Neuronal stem cell (in vitro differentiated cells): ENCODE data around the gene MINK1.
A peak's percentile ranks its signal among the peaks of the same experiment; 100 is the strongest.

ENCODE experiments used
- DNase-seq: peaks from one replicate; pipeline ENCODE4 v3.0.0-alpha.2; 2013; ENCODE audit warnings: low spot score
- H2AFZ ChIP-seq: one replicate; pipeline ENCODE4 v1.6.1; 2013; ENCODE audit warnings: mild to moderate bottlenecking, low read length, inconsistent platforms
- H2AK5ac ChIP-seq: 2 replicates; pipeline ENCODE4 v1.6.1; 2013; ENCODE audit warnings: low read depth, mild to moderate bottlenecking, inconsistent platforms, low read length, moderate library complexity, mixed read lengths
- H2BK120ac ChIP-seq: 2 replicates; pipeline ENCODE4 v1.6.1; 2013; ENCODE audit warnings: low read depth, mild to moderate bottlenecking, inconsistent platforms, low read length, moderate library complexity, mixed read lengths
- H2BK12ac ChIP-seq: one replicate; pipeline ENCODE4 v1.6.1; 2013; ENCODE audit warnings: low read length, inconsistent platforms
- H2BK15ac ChIP-seq: 2 replicates; pipeline ENCODE4 v1.6.1; 2013; ENCODE audit warnings: mild to moderate bottlenecking, low read length, inconsistent platforms, mixed read lengths
- H2BK5ac ChIP-seq: one replicate; pipeline ENCODE4 v1.6.1; 2013; ENCODE audit warnings: inconsistent platforms, mild to moderate bottlenecking, low read length, moderate library complexity
- H3K14ac ChIP-seq: one replicate; pipeline ENCODE4 v1.6.1; 2013; ENCODE audit warnings: low read length, inconsistent platforms
- H3K18ac ChIP-seq: 2 replicates; pipeline ENCODE4 v1.6.1; 2013; ENCODE audit warnings: low read length, inconsistent platforms
- H3K23ac ChIP-seq: 2 replicates; pipeline ENCODE4 v1.6.1; 2013; ENCODE audit warnings: low read depth, mild to moderate bottlenecking, mixed read lengths, low read length, inconsistent platforms; ENCODE audit not compliant: poor library complexity
- H3K27ac ChIP-seq: replicated peaks from 3 replicates; pipeline ENCODE4 v1.5.1; 2013; ENCODE audit warnings: low read length, inconsistent platforms
- H3K27me3 ChIP-seq, 3 experiments: 2 replicates each; pipeline ENCODE4 v1.6.1; 2013; ENCODE audit warnings: low read length in 3 of 3, mild to moderate bottlenecking in 2 of 3, inconsistent platforms in 1 of 3, low read depth in 1 of 3, mixed read lengths in 1 of 3, moderate library complexity in 1 of 3; ENCODE audit not compliant: control insufficient read depth in 3 of 3, insufficient read depth in 3 of 3
- H3K36me3 ChIP-seq, 2 donors: replicated peaks in 1 of 2; 2 replicates each; pipeline ENCODE4 v1.6.1; 2013; ENCODE audit warnings: low read length in 2 of 2; ENCODE audit not compliant: control insufficient read depth in 2 of 2, insufficient read depth in 2 of 2
- H3K4ac ChIP-seq: 2 replicates; pipeline ENCODE4 v1.6.1; 2013; ENCODE audit warnings: inconsistent platforms, mild to moderate bottlenecking, low read length, moderate library complexity
- H3K4me1 ChIP-seq, 2 donors: 1 replicate in 1 of 2; 2 replicates in 1 of 2; pipeline ENCODE4 v1.6.1; 2013; ENCODE audit warnings: low read length in 2 of 2, low read depth in 1 of 2; ENCODE audit not compliant: control insufficient read depth in 2 of 2, insufficient read depth in 1 of 2
- H3K4me2 ChIP-seq: one replicate; pipeline ENCODE4 v1.6.1; 2013; ENCODE audit warnings: mild to moderate bottlenecking, low read length, inconsistent platforms; ENCODE audit not compliant: insufficient read depth, poor library complexity, severe bottlenecking
- H3K4me3 ChIP-seq, 2 donors: 2 replicates each; pipeline ENCODE4 v1.5.1; 2013; ENCODE audit warnings: low read length in 2 of 2, mild to moderate bottlenecking in 2 of 2, inconsistent platforms in 1 of 2, moderate library complexity in 1 of 2
- H3K79me1 ChIP-seq: one replicate; pipeline ENCODE4 v1.6.1; 2013; ENCODE audit warnings: low read depth, mild to moderate bottlenecking, inconsistent platforms, low read length, moderate library complexity
- H3K9ac ChIP-seq: one replicate; pipeline ENCODE4 v1.6.1; 2013; ENCODE audit warnings: mild to moderate bottlenecking, low read depth, low read length, inconsistent platforms; ENCODE audit not compliant: poor library complexity
- H3K9me3 ChIP-seq, 2 donors: replicated peaks in 1 of 2; 2 replicates each; pipeline versions ENCODE3 to v1.6.1; 2013; ENCODE audit warnings: low read length in 2 of 2, mild to moderate bottlenecking in 2 of 2, inconsistent platforms in 1 of 2, low read depth in 1 of 2, mixed read lengths in 1 of 2, moderate library complexity in 1 of 2; ENCODE audit not compliant: control insufficient read depth in 2 of 2, insufficient read depth in 1 of 2
- H4K8ac ChIP-seq: one replicate; pipeline ENCODE4 v1.6.1; 2013; ENCODE audit warnings: low read depth, mild to moderate bottlenecking, inconsistent platforms, low read length, moderate library complexity
- H4K91ac ChIP-seq: one replicate; pipeline ENCODE4 v1.6.1; 2013; ENCODE audit warnings: low read length, low read depth, mild to moderate bottlenecking, inconsistent platforms; ENCODE audit not compliant: poor library complexity
- WGBS, 2 donors: extraction: QIAGEN DNeasy Blood & Tissue Kit; methylation state at CpG; one replicate each; pipeline ENCODE4 v1.1.7; 2013; ENCODE audit warnings: missing lambda C conversion rate in 2 of 2, mixed read lengths in 1 of 2; ENCODE audit not compliant: insufficient read length in 2 of 2, insufficient replicate concordance in 1 of 2; ENCODE audit errors: extremely low coverage in 2 of 2; 5-methylcytosine and 5-hydroxymethylcytosine counted together

The MINK1 gene

DNA sequence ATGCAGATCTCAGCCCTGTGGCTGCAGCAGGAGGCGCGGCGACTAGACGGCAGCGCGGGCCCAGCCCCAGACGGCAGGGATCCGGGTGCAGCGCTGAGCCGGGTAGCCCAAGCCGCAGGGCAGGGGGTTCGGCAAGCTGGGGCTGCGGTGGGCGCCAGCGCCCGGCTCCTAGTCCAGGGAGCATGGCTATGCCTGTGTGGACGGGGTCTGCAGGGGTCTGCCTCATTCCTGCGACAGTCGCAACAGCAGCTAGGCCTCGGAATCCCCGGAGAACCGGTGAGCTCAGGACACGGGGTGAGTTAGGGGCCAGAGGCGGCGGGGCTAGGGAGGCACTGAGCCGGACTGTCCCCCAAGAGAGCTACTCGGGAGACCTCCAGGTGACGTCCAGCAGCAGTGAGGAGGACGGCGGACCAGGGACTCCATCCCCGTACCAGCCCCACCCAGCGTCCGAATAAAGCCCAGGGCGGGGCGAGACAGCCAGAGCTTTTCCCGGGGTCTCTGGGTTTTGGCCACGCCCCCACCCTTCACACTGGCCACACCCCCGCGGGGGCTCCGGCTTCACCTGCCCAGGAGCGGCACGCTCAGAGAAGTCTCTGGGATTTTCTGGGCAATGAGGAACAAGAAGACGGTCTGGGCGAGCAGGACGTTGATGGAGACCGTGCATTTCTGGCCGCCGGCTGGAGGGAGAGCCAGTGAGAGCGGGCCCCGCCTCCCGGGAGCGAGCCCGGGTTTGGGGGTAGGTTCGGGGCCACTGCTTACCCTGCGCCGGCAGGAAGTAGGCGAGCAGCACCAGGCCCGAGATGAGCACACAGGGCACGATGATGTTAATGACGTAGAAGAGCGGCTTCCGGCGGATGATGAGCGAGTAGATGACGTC lies 67.3 kb downstream of the MINK1 start:
- H4K91ac ChIP-seq: no peak overlapping the region
- peak overlapping the region; percentile 71 for H3K18ac ChIP-seq
- no peaks in the 10 kb centered on the region for H3K9me3 ChIP-seq
- peak overlapping the region; percentile 63 for H2AK5ac ChIP-seq
- H4K8ac ChIP-seq: peak overlapping the region; percentile 17
- peak overlapping the region in 1 of 2 donors; percentile 38 for H3K4me3 ChIP-seq
- H2BK5ac ChIP-seq: peak overlapping the region; percentile 13
- H3K27ac ChIP-seq: no peak overlapping the region
- no peak overlapping the region for H3K4ac ChIP-seq
- no peak for DNase-seq
- H3K27me3 ChIP-seq: peaks cover 0 to 4% (median 0%) of the 10 kb centered on the region in 3 experiments
- H3K36me3 ChIP-seq: peaks cover 11 to 41% of the 10 kb centered on the region in 2 donors
- peaks cover 2% of the 10 kb centered on the region for H3K79me1 ChIP-seq
- H3K23ac ChIP-seq: peak overlapping the region; percentile 55
- peak overlapping the region; percentile 72 for H2BK120ac ChIP-seq
- peak overlapping the region; percentile 70 for H3K9ac ChIP-seq
- no CpG with 5 or more reads among the region's 65 CpGs for WGBS, 2 donors
- no peak overlapping the region for H2AFZ ChIP-seq
- H2BK15ac ChIP-seq: no peak overlapping the region
- H3K14ac ChIP-seq: peak overlapping the region; percentile 47
- H2BK12ac ChIP-seq: peak overlapping the region; percentile 3
- no peak overlapping the region for H3K4me2 ChIP-seq
- peaks cover 0 to 1% of the 10 kb centered on the region in 2 donors for H3K4me1 ChIP-seq

DNA sequence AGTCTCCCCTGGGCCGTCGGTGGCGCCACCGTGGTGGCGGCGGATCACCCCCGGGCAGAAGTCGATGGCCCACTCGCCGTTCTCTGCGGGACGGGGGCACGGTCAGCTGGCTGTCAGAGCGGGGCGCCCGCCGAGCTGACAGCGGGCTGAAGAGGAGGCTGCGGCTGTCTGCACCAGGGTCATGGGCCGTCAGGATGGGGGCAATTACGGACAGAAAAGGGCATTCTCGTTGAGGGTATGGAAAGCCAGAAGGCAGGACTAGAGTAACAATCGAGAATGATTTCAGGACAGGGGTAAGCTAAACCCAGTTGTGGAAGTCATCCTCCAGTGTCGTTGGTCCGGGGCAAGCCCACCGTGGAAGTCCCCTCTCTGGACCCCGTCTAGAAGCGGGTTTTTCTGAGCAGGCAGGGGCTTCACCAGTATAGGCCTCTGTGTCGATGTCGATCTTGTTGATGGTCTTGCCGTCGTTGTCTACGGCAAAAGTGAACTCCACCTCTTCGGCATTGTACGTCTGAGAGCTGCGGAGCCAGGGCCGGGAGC lies 68.0 kb downstream of the MINK1 start:
- H3K27ac ChIP-seq: no peak overlapping the region
- H3K9ac ChIP-seq: peak overlapping the region; percentile 70
- no peak overlapping the region for H3K4me3 ChIP-seq
- H3K9me3 ChIP-seq: no peaks in the 10 kb centered on the region
- H3K36me3 ChIP-seq: peaks cover 10 to 33% of the 10 kb centered on the region in 2 donors
- H3K14ac ChIP-seq: no peak overlapping the region
- DNase-seq: no peak
- H2BK120ac ChIP-seq: peak overlapping the region; percentile 72
- WGBS, 2 donors: no CpG with 5 or more reads among the region's 37 CpGs
- H4K8ac ChIP-seq: no peak overlapping the region
- peak overlapping the region; percentile 44 for H3K4ac ChIP-seq
- peaks cover 2% of the 10 kb centered on the region for H3K79me1 ChIP-seq
- peak overlapping the region; percentile 4 for H3K4me2 ChIP-seq
- no peak overlapping the region for H2BK15ac ChIP-seq
- H3K4me1 ChIP-seq: peaks cover 0 to 1% of the 10 kb centered on the region in 2 donors
- peak overlapping the region; percentile 42 for H2AK5ac ChIP-seq
- no peak overlapping the region for H2AFZ ChIP-seq
- H4K91ac ChIP-seq: no peak overlapping the region
- H2BK12ac ChIP-seq: no peak overlapping the region
- no peak overlapping the region for H2BK5ac ChIP-seq
- no peak overlapping the region for H3K23ac ChIP-seq
- H3K18ac ChIP-seq: peak overlapping the region; percentile 71
- peaks cover 0 to 4% (median 0%) of the 10 kb centered on the region in 3 experiments for H3K27me3 ChIP-seq

DNA sequence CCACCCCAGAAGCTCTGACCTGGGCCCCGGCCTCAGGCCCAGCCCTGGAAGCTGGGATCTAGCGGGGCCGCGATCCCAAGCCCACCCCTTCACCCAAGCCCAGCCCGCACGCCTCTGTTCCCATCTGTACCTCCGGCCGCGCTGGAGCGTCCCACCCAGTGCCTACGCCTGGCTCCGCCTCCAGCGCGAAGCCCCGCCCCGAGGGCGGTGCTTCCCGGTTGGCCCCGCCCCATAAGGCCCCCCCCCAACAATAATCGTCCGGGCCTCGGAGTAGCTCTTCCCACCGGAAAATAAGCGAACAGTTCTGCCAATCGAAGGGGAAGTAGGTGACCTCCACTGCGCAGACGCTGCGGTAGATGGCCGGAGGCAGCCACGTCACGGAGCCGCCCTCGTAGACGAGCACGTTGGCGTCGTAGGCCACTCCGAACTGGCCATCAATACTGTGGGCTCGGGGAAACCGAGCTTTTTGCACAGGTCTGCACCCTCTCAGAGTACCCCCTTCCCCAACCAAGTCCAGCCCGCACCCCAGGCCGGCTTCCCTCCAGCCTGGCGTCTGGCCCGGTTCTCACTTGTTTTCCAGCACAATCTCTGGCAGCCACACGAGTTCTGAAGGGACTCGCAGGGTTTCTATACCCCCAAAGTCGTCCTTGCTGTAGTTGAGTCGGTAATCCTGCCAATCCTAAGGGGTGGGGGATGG lies 68.7 kb downstream of the MINK1 start:
- H4K91ac ChIP-seq: no peak overlapping the region
- no peak overlapping the region for H4K8ac ChIP-seq
- H3K4ac ChIP-seq: no peak overlapping the region
- H2BK12ac ChIP-seq: no peak overlapping the region
- H3K9me3 ChIP-seq: no peaks in the 10 kb centered on the region
- no peak overlapping the region for H3K23ac ChIP-seq
- DNase-seq: no peak
- H3K4me2 ChIP-seq: no peak overlapping the region
- no peak overlapping the region for H3K4me3 ChIP-seq
- H3K18ac ChIP-seq: no peak overlapping the region
- no peak overlapping the region for H2BK120ac ChIP-seq
- H3K14ac ChIP-seq: no peak overlapping the region
- H3K79me1 ChIP-seq: peaks cover 2% of the 10 kb centered on the region
- H2BK15ac ChIP-seq: no peak overlapping the region
- no peak overlapping the region for H2BK5ac ChIP-seq
- H3K9ac ChIP-seq: no peak overlapping the region
- peaks cover 0 to 4% (median 0%) of the 10 kb centered on the region in 3 experiments for H3K27me3 ChIP-seq
- H2AFZ ChIP-seq: no peak overlapping the region
- peaks cover 4 to 27% of the 10 kb centered on the region in 2 donors for H3K36me3 ChIP-seq
- no peak overlapping the region for H3K27ac ChIP-seq
- H2AK5ac ChIP-seq: no peak overlapping the region
- peaks cover 0 to 1% of the 10 kb centered on the region in 2 donors for H3K4me1 ChIP-seq
- no CpG with 5 or more reads among the region's 48 CpGs for WGBS, 2 donors

DNA sequence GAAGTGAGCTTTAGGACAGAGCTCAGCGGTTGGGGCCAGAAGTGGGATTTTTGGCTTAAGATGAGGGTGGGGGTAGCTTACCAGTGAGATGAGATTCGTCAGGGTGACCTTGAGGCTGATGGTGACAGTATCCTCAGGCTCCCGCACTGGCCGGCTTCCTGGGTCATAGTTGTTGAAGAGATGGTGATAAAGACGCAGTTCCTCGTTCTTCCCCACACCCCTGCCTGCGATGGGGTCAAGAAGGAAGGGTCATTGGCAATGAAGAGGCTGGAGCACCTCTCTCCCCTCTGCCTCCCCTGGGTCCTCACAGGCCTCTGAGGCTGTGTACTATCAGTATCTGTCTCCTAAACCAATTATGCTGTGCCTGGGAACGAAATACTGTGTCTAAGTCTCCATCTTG lies 69.4 kb downstream of the MINK1 start:
- Histone ChIP-seq H3K27me3 (peaks cover 0 to 4% (median 0%) of the 10 kb centered on the region in 3 experiments), H4K91ac (no peak overlapping the region), H3K23ac (no peak overlapping the region), H4K8ac (no peak overlapping the region), H3K14ac (no peak overlapping the region), H3K27ac (no peak overlapping the region), H3K79me1 (peaks cover 2% of the 10 kb centered on the region), H3K9me3 (no peaks in the 10 kb centered on the region), H3K18ac (no peak overlapping the region), H3K36me3 (peaks cover 4 to 20% of the 10 kb centered on the region in 2 donors), H3K9ac (no peak overlapping the region), H2BK12ac (no peak overlapping the region), H2BK15ac (no peak overlapping the region), H3K4ac (no peak overlapping the region), H2AFZ (no peak overlapping the region), H3K4me1 (peaks cover 0 to 1% of the 10 kb centered on the region in 2 donors), H2AK5ac (no peak overlapping the region), H2BK120ac (no peak overlapping the region), H3K4me3 (no peak overlapping the region), H2BK5ac (no peak overlapping the region), H3K4me2 (no peak overlapping the region)
- no peak for DNase-seq
- no CpG with 5 or more reads among the region's 8 CpGs for WGBS, 2 donors
